Mesenchymal stem cell (in vitro differentiated cells and primary cell): ENCODE results near the gene WDR18.

Source experiments
- DNase-seq: peaks from one replicate; pipeline ENCODE4 v3.0.0-alpha.2; 2013
- H2AFZ ChIP-seq: one replicate; pipeline ENCODE4 v1.6.1; 2013; ENCODE audit warnings: low read depth, mild to moderate bottlenecking, control low read depth, inconsistent platforms, low read length, moderate library complexity
- H2AK5ac ChIP-seq: 2 replicates; pipeline ENCODE4 v1.6.1; 2013; ENCODE audit warnings: low read length, moderate library complexity, mild to moderate bottlenecking, inconsistent platforms; ENCODE audit not compliant: severe bottlenecking
- H2BK120ac ChIP-seq: one replicate; pipeline ENCODE4 v1.6.1; 2013; ENCODE audit warnings: low read depth, mild to moderate bottlenecking, inconsistent platforms, low read length, moderate library complexity
- H2BK12ac ChIP-seq, 2 experiments: one replicate each; pipeline ENCODE4 v1.6.1; 2013; ENCODE audit warnings: inconsistent platforms in 2 of 2, low read length in 2 of 2, mild to moderate bottlenecking in 2 of 2, moderate library complexity in 2 of 2, control low read depth in 1 of 2
- H2BK15ac ChIP-seq: one replicate; pipeline ENCODE4 v1.6.1; 2013; ENCODE audit warnings: mild to moderate bottlenecking, low read depth, inconsistent platforms; ENCODE audit not compliant: poor library complexity, severe bottlenecking
- H2BK5ac ChIP-seq: 2 replicates; pipeline ENCODE4 v1.6.1; 2013; ENCODE audit warnings: low read depth, mild to moderate bottlenecking, low read length, control low read depth, inconsistent platforms; ENCODE audit not compliant: poor library complexity, severe bottlenecking
- H3K14ac ChIP-seq, 2 experiments: one replicate each; pipeline ENCODE4 v1.6.1; 2013; ENCODE audit warnings: inconsistent platforms in 2 of 2, low read length in 2 of 2, control low read depth in 1 of 2, mild to moderate bottlenecking in 1 of 2, moderate library complexity in 1 of 2
- H3K18ac ChIP-seq, 2 experiments: one replicate each; pipeline ENCODE4 v1.6.1; 2013; ENCODE audit warnings: inconsistent platforms in 2 of 2, low read length in 2 of 2, control low read depth in 1 of 2, low read depth in 1 of 2, mild to moderate bottlenecking in 1 of 2
- H3K23ac ChIP-seq, 2 experiments: one replicate each; pipeline ENCODE4 v1.6.1; 2013; ENCODE audit warnings: inconsistent platforms in 2 of 2, low read length in 2 of 2, mild to moderate bottlenecking in 2 of 2, moderate library complexity in 2 of 2, control low read depth in 1 of 2
- H3K27ac ChIP-seq: 2 replicates; pipeline ENCODE4 v1.5.1; 2013; ENCODE audit warnings: mild to moderate bottlenecking, moderate library complexity, low read length, control low read depth, inconsistent platforms; ENCODE audit not compliant: poor library complexity, severe bottlenecking
- H3K27me3 ChIP-seq, 2 experiments: 2 replicates each; pipeline versions ENCODE4 v1.6.1 to v1.7.0; 2013; ENCODE audit warnings: low read length in 2 of 2, mild to moderate bottlenecking in 2 of 2, moderate library complexity in 2 of 2, control low read depth in 1 of 2, inconsistent platforms in 1 of 2; ENCODE audit not compliant: control insufficient read depth in 1 of 2, insufficient read depth in 1 of 2
- H3K36me3 ChIP-seq, 2 experiments: 2 replicates each; pipeline versions ENCODE4 v1.6.1 to v1.7.0; 2013; ENCODE audit warnings: low read length in 2 of 2, control low read depth in 1 of 2, inconsistent platforms in 1 of 2, low read depth in 1 of 2, mild to moderate bottlenecking in 1 of 2; ENCODE audit not compliant: insufficient read depth in 2 of 2, control insufficient read depth in 1 of 2
- H3K4ac ChIP-seq, 2 experiments: one replicate each; pipeline ENCODE4 v1.6.1; 2013; ENCODE audit warnings: inconsistent platforms in 2 of 2, low read length in 2 of 2, mild to moderate bottlenecking in 2 of 2, moderate library complexity in 2 of 2, control low read depth in 1 of 2, low read depth in 1 of 2
- H3K4me1 ChIP-seq: 2 replicates; pipeline ENCODE4 v1.6.1; 2013; ENCODE audit warnings: low read depth, low read length, control low read depth; ENCODE audit not compliant: control insufficient read depth, insufficient read depth
- H3K4me2 ChIP-seq: 2 replicates; pipeline ENCODE4 v1.6.1; 2013; ENCODE audit warnings: low read length, mild to moderate bottlenecking, inconsistent platforms; ENCODE audit not compliant: poor library complexity, severe bottlenecking
- H3K4me3 ChIP-seq, 2 experiments: 2 replicates each; pipeline versions ENCODE4 v1.5.1 to v1.7.0; 2013; ENCODE audit warnings: low read length in 2 of 2, mild to moderate bottlenecking in 2 of 2, control low read depth in 1 of 2, low read depth in 1 of 2; ENCODE audit not compliant: insufficient read depth in 1 of 2
- H3K79me1 ChIP-seq: replicated peaks from 2 replicates; pipeline ENCODE4 v1.6.1; 2013; ENCODE audit warnings: mild to moderate bottlenecking, control low read depth, low read length, inconsistent platforms; ENCODE audit not compliant: poor library complexity, severe bottlenecking
- H3K9ac ChIP-seq: 2 replicates; pipeline ENCODE4 v1.7.0; 2013; ENCODE audit warnings: mild to moderate bottlenecking, low read length, moderate library complexity
- H3K9me3 ChIP-seq: 2 replicates; pipeline ENCODE4 v1.7.0; 2013; ENCODE audit warnings: mild to moderate bottlenecking, low read length; ENCODE audit not compliant: control insufficient read depth
- H4K8ac ChIP-seq: one replicate; pipeline ENCODE4 v1.6.1; 2013; ENCODE audit warnings: inconsistent platforms, mild to moderate bottlenecking, low read length, moderate library complexity
- H4K91ac ChIP-seq: one replicate; pipeline ENCODE4 v1.6.1; 2013; ENCODE audit warnings: mild to moderate bottlenecking, low read length, inconsistent platforms
- WGBS: methylation state at CpG from one replicate; pipeline ENCODE4 v1.1.7; 2013; ENCODE audit warnings: mixed read lengths; 5-methylcytosine and 5-hydroxymethylcytosine counted together

WDR18 gene

GRCh38 chr19:994516-994915 lies 10.4 kb downstream of the WDR18 start:
- H3K4me3 ChIP-seq: no peak overlapping the region
- peaks cover 3% of the 10 kb centered on the region for H3K79me1 ChIP-seq
- no peak overlapping the region for H4K91ac ChIP-seq
- H2BK5ac ChIP-seq: no peak overlapping the region
- no peak overlapping the region for H2BK12ac ChIP-seq
- no peak overlapping the region for H2AK5ac ChIP-seq
- no peak overlapping the region for H3K14ac ChIP-seq
- peaks cover 46% of the 10 kb centered on the region for H3K4me1 ChIP-seq
- H2BK15ac ChIP-seq: no peak overlapping the region
- H3K36me3 ChIP-seq: peaks cover 10 to 60% of the 10 kb centered on the region in 2 experiments
- no peaks in the 10 kb centered on the region for H3K9me3 ChIP-seq
- H3K23ac ChIP-seq: no peak overlapping the region
- no peak overlapping the region for H2AFZ ChIP-seq
- peaks cover 33 to 42% of the 10 kb centered on the region in 2 experiments for H3K27me3 ChIP-seq
- no peak overlapping the region for H3K18ac ChIP-seq
- H3K4ac ChIP-seq: no peak overlapping the region
- no peak overlapping the region for H3K4me2 ChIP-seq
- DNase-seq: no peak
- no peak overlapping the region for H3K9ac ChIP-seq
- no peak overlapping the region for H2BK120ac ChIP-seq
- no peak overlapping the region for H3K27ac ChIP-seq
- H4K8ac ChIP-seq: no peak overlapping the region
- WGBS: 98% methylated on average over 18 of the region's 18 CpGs

DNA sequence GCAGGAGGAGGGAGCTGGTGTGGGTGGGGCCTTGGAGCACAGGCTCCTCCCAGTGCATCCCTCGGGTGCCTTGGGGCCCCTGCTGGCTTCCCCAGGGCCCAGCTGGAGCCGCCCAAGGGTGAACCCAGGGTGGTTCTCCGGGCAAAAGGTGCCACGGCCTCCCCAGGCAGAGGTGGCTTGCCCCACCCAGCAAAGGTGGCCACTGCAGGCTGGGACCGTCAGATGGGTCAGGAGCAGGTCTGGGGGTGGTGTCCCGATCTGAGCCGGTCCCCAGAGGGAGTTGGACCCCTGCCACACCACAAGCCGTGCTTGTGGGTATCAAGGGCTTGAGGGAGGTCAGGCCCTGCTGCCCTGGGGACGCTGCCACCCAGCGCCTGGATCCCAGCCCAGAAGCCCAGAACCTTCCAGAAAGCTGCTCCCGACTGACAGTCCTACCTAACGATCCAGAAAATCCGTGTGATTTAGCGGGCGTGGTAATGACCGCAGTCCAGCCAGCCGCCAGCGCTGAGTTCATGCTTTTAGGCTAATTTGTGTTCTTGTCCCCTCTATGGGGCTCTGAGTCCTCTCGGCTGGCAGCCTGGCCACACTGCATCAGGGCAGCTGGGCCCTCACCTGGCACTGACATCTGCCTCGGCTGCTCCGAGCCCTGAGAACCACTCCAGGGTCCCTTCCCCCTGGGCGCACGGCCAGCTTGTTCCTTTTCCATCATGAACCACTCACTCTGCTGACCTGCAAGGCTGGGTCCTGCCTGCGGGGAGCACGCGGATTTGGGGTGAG lies 11.1 kb downstream of the WDR18 start:
- Histone ChIP-seq H3K18ac (no peak overlapping the region), H3K4me2 (no peak overlapping the region), H3K23ac (no peak overlapping the region), H4K8ac (no peak overlapping the region), H3K4me1 (peaks cover 41% of the 10 kb centered on the region), H3K9ac (no peak overlapping the region), H3K4ac (no peak overlapping the region), H3K27ac (no peak overlapping the region), H2AFZ (no peak overlapping the region), H2BK12ac (no peak overlapping the region), H3K9me3 (no peaks in the 10 kb centered on the region), H2AK5ac (no peak overlapping the region), H3K14ac (no peak overlapping the region), H3K27me3 (peaks cover 34 to 43% of the 10 kb centered on the region in 2 experiments), H3K79me1 (peaks cover 3% of the 10 kb centered on the region), H3K4me3 (no peak overlapping the region), H2BK15ac (no peak overlapping the region), H3K36me3 (peaks cover 9 to 53% of the 10 kb centered on the region in 2 experiments), H4K91ac (no peak overlapping the region), H2BK5ac (no peak overlapping the region), H2BK120ac (no peak overlapping the region)
- no peak for DNase-seq
- 89% methylated on average over 24 of the region's 26 CpGs for WGBS

DNA sequence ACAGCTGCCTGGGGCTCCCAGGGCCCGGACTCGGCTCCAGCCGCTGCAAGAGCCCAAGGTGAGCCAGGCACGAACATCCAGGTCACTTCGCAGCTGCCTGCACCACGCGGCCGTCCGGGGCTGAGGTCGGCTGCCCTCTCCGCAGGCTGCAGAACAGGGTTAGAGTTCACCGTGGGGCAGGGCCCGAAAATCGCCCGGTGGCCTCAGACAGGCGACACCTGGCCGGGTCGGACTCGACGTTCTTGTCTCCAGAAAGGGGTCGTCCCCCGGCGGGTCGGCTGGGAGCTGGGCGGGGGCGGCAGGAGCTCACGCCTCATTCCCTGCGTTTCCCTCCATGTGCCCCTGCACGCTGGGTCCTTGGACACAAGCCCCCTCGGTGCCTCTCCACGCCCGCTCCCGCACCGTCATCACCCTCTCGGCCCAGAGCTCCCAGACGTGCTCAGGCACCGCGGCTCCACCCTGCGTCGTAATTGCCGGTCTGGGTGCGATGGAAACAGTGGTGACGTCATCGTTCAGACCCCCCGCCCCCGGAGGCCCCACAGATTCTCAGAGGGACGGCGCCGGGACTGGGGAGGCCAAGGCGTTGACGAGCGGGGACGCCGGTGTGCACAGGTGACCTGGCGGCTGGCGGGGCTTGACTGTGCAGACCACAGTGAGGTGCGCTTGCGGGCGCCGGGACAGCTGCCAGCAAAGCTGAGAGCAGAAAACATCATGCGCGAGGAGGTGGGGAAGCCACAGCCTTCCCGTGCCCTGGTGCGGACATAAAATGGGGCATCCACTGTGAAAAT lies 12.1 kb downstream of the WDR18 start:
- Histone ChIP-seq H3K18ac (peak overlapping the region in 1 of 2 experiments; percentile 11), H3K14ac (peak overlapping the region in 1 of 2 experiments; percentile 89), H4K91ac (no peak overlapping the region), H2BK5ac (no peak overlapping the region), H3K9ac (peak overlapping the region; percentile 55), H3K23ac (no peak overlapping the region), H3K27ac (no peak overlapping the region), H2BK120ac (no peak overlapping the region), H3K79me1 (peaks cover 3% of the 10 kb centered on the region), H2AK5ac (no peak overlapping the region), H3K4me1 (peaks cover 37% of the 10 kb centered on the region), H2BK15ac (peak overlapping the region; percentile 68), H3K4me3 (peak overlapping the region; percentile 29 to 53), H2BK12ac (no peak overlapping the region), H3K27me3 (peaks cover 39 to 48% of the 10 kb centered on the region in 2 experiments), H3K9me3 (no peaks in the 10 kb centered on the region), H2AFZ (no peak overlapping the region), H3K4me2 (peak overlapping the region; percentile 41), H4K8ac (peak overlapping the region; percentile 32), H3K4ac (no peak overlapping the region), H3K36me3 (peaks cover 0 to 43% of the 10 kb centered on the region in 2 experiments)
- DNase-seq: peak; percentile 62
- whole genome bisulfite sequencing: 33% methylated on average over 64 of the region's 64 CpGs

DNA sequence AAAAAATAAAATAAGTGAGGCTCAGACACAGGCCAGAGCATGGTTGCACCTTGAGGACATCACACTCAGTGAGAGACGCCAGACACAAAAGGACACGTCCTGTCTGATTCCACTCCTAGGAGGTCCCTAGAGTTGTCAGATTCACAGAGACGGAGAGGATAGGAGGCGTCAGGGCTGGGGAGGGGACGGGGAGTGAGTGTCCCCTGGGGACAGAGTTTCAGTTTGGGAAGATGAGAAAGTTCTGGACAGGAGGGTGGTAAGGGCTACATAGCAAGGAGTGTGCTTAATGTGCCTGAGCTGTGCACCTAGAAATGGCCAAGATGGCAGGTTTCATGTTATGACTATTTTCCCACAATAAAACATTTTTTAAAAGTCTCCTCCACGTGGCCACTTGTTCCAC lies 13.9 kb downstream of the WDR18 start:
- Histone ChIP-seq H4K91ac (no peak overlapping the region), H3K14ac (no peak overlapping the region), H3K9me3 (no peaks in the 10 kb centered on the region), H3K4me3 (no peak overlapping the region), H2BK120ac (no peak overlapping the region), H3K27me3 (peaks cover 45 to 62% of the 10 kb centered on the region in 2 experiments), H3K79me1 (peaks cover 3% of the 10 kb centered on the region), H2BK5ac (no peak overlapping the region), H3K36me3 (peaks cover 0 to 29% of the 10 kb centered on the region in 2 experiments), H3K4ac (no peak overlapping the region), H4K8ac (no peak overlapping the region), H3K4me2 (no peak overlapping the region), H3K27ac (no peak overlapping the region), H2AFZ (no peak overlapping the region), H2BK15ac (no peak overlapping the region), H3K18ac (no peak overlapping the region), H2BK12ac (no peak overlapping the region), H2AK5ac (no peak overlapping the region), H3K23ac (no peak overlapping the region), H3K9ac (no peak overlapping the region), H3K4me1 (peaks cover 33% of the 10 kb centered on the region)
- no peak for DNase-seq
- WGBS: 62% methylated on average over 6 of the region's 6 CpGs
